HG02870 (cell line): ENCODE data around the gene RBMS3.

Source experiments
- ATAC-seq: cut with Tn5 transposase; IDR thresholded peaks from one replicate; pipeline ENCODE4 v1.9.1; 2021; ENCODE audit warnings: mild to moderate bottlenecking, moderate library complexity; ENCODE audit not compliant: unreplicated experiment

Gene RBMS3

GRCh38 chr3:29606416-29606815 lies 325.5 kb downstream of the RBMS3 start:
- ATAC-seq, result no peak

- no peak for ATAC-seq
These were observed 327.8 kb downstream of the RBMS3 start for GRCh38 chr3:29608414-29609327.

- ATAC-seq, result no peak
These were observed 328.5 kb downstream of the RBMS3 start for GRCh38 chr3:29609328-29609811.

- ATAC-seq, result no peak
These were observed 329.9 kb downstream of the RBMS3 start for GRCh38 chr3:29610781-29611180.

- ATAC-seq, result no peak
These were observed 330.4 kb downstream of the RBMS3 start for GRCh38 chr3:29611252-29611651.

GRCh38 chr3:29612536-29612935 lies 331.7 kb downstream of the RBMS3 start:
- no peak for ATAC-seq

DNA sequence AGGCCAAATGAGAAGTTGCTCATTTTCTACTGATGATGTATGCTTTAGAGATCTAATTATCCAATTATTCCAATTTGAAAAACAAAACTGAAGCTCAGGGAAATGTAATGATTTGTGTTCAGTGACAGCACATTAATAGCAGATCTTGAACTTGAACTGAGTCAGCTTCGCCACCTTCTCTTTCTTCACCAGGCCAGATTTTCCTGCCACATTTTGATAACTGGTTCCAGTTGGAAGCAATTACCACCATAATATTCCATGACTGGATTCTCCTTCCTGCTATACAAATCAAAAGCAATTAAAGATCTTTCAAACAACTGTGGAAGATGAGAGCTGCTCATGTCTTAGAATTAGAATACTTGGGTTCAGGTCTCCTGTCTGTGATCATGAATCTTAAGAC lies 334.1 kb downstream of the RBMS3 start:
- no peak for ATAC-seq

DNA sequence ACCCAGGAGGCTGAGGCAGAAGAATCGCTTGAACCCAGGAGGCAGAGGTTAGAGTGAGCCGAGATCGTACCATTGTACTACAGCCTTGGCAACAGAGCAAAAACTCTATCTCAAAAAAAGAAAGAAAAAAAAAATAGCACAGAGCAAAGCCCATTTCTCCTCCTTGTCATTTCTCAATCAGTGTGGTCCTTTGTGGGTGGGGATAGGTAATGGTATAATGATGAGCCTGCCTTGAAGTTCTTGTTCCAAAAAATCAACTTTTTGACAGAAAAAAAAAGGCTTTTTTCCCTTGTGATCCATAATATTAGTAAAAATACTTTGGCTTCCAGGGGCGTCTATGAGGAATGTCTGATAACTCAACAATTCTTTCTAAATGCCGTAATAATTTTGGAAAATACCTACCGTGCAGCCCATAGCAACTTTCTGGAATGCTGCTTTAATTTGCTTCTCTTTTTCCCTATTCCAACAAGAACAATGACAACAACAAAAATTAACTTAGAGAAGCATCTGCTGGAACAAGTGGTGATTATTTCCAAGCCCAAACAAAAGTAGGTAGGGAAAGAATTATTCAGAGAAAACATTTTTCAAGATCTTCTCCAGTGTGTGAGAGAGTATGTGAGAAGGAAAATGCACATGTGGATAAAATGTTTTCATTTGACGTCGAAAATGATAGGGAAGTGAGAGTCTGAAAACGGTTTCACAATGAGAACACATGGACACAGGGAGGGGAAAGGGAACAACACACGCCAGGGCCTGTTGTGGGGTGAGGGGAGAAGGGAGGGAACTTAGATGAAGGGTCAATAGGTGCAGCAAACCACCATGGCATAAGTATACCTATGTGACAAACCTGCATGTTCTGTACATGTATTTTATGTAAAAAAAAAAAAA lies 337.8 kb downstream of the RBMS3 start:
- no peak for ATAC-seq

GRCh38 chr3:29619676-29620075 lies 338.8 kb downstream of the RBMS3 start:
- no peak for ATAC-seq

- no peak for ATAC-seq
These were observed 346.6 kb downstream of the RBMS3 start for GRCh38 chr3:29627136-29628117.

- no peak for ATAC-seq
These were observed 347.9 kb downstream of the RBMS3 start for GRCh38 chr3:29628795-29629194.

DNA sequence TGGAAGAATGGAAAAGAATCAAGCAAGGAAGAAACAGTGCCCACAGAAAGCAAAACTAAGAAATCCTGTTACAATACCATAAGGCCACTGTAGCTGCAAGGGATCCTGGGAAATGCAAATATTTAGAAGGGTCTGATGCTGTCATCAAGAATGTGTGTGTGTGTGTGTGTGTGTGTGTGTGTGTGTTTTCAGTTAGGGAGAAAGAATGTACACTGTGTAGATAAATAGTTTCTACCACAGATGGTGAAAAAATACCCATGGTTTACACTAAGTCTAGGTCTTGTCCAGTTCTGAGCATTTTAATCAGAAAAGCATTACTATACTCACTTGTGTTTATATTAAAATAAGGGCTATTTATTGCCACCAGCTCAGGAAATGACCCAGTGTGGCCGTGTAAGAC lies 355.0 kb downstream of the RBMS3 start:
- ATAC-seq, result no peak

- ATAC-seq, result no peak
These were observed 356.2 kb downstream of the RBMS3 start for GRCh38 chr3:29637068-29637467.

- no peak for ATAC-seq
These were observed 358.9 kb downstream of the RBMS3 start for GRCh38 chr3:29639578-29640290.

GRCh38 chr3:29642393-29643033 lies 361.6 kb downstream of the RBMS3 start:
- ATAC-seq, result no peak

DNA sequence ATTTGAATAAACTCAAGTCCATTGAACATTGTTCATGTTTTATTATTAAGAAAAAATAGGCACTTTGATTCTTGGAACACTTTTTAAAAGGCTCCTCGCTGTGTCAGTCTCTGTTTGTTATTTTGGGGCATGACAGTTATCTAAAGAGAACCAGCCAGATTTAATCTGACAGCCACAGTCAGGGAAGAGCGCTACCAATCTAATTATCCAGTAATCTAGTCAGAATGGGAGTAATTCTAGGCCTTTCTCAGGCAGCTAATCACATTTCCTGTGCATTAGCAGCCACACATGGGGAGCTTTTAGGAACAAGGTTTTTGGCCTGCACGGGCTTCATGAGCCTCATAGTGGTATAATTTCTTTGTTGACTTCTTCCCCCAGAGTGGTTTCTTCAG lies 362.2 kb downstream of the RBMS3 start:
- ATAC-seq, result no peak

GRCh38 chr3:29644261-29644660 lies 363.4 kb downstream of the RBMS3 start:
- ATAC-seq, result no peak

- no peak for ATAC-seq
These were observed 364.2 kb downstream of the RBMS3 start for GRCh38 chr3:29644956-29645636.

- ATAC-seq, result no peak
These were observed 365.2 kb downstream of the RBMS3 start for GRCh38 chr3:29646043-29646442.
